Thoracic aorta (tissue), 2 donors: Measurements from ENCODE around the gene LYPD8. TPM values are rescaled to one million over a fixed set of nuclear protein-coding genes. Genes with fewer than 3 reads are reported as not detected.

Source experiments
- ATAC-seq: fragments of 150-250 bp; one replicate; pipeline ENCODE4 v1.8.0; 2017; ENCODE audit warnings: low read depth; ENCODE audit not compliant: insufficient number of reproducible peaks, low FRiP score
- DNase-seq: peaks from one replicate; pipeline ENCODE4 v3.0.0-alpha.2; 2020; ENCODE audit warnings: low spot score
- H3K27ac ChIP-seq, 2 donors: fragments of 200-600 bp; sonication (generic); 1 replicate in 1 of 2; 2 replicates in 1 of 2; pipeline ENCODE4 v1.5.1; 2016; ENCODE audit warnings: mild to moderate bottlenecking in 2 of 2, moderate library complexity in 2 of 2
- H3K27me3 ChIP-seq: fragments of 200-600 bp; sonication (generic); replicated peaks from 2 replicates; pipeline ENCODE4 v1.6.0; 2016; ENCODE audit warnings: mild to moderate bottlenecking; ENCODE audit not compliant: insufficient read depth
- H3K36me3 ChIP-seq: fragments of 200-600 bp; sonication (generic); one replicate; pipeline ENCODE4 v1.5.1; 2016
- H3K4me1 ChIP-seq, 2 donors: fragments of 200-600 bp; sonication (generic); 1 replicate in 1 of 2; 2 replicates in 1 of 2; pipeline versions ENCODE4 v1.5.1 to v1.6.0; 2016; ENCODE audit warnings: low read depth in 2 of 2, mild to moderate bottlenecking in 1 of 2; ENCODE audit not compliant: control insufficient read depth in 1 of 2
- H3K4me3 ChIP-seq: fragments of 200-600 bp; sonication (generic); 2 replicates; pipeline ENCODE4 v1.5.1; 2016; ENCODE audit warnings: mild to moderate bottlenecking
- H3K9me3 ChIP-seq: fragments of 200-600 bp; sonication (generic); 2 replicates; pipeline ENCODE4 v1.5.1; 2016
- CTCF ChIP-seq: fragments of 200-600 bp; sonication (generic); IDR thresholded peaks from one replicate; pipeline ENCODE4 v1.5.1; 2019; ENCODE audit warnings: antibody characterized with exemption
- total RNA-seq, 2 donors: library from RNA; depleted of rRNA; stranded (reverse); fragments of >200 nt; gene quantifications; one replicate each; pipeline versions ENCODE4 v1.1.0 to v1.2.3, GENCODE V29; 2016

The LYPD8 gene
- total RNA-seq, 2 donors from 2014 or later: not detected

GRCh38 chr1:248696261-248696660 is 59.3 kb downstream of the LYPD8 start:
- DNase-seq (no peak), ATAC-seq (no peak)
- Histone ChIP-seq H3K27ac (no peak overlapping the region), H3K4me3 (no peak overlapping the region), H3K4me1 (no peaks in the 10 kb centered on the region), H3K9me3 (no peaks in the 10 kb centered on the region), H3K36me3 (no peaks in the 10 kb centered on the region), H3K27me3 (no peaks in the 10 kb centered on the region)
- no peak for TF ChIP-seq CTCF

- Histone ChIP-seq H3K4me1 (no peaks in the 10 kb centered on the region), H3K9me3 (no peaks in the 10 kb centered on the region), H3K27ac (no peak overlapping the region), H3K27me3 (no peaks in the 10 kb centered on the region), H3K4me3 (no peak overlapping the region), H3K36me3 (no peaks in the 10 kb centered on the region)
- no peak for DNase-seq
- TF ChIP-seq CTCF: no peak
- no peak for ATAC-seq
Observed at GRCh38 chr1:248695451-248696132, 60.0 kb downstream of the LYPD8 start.

DNA sequence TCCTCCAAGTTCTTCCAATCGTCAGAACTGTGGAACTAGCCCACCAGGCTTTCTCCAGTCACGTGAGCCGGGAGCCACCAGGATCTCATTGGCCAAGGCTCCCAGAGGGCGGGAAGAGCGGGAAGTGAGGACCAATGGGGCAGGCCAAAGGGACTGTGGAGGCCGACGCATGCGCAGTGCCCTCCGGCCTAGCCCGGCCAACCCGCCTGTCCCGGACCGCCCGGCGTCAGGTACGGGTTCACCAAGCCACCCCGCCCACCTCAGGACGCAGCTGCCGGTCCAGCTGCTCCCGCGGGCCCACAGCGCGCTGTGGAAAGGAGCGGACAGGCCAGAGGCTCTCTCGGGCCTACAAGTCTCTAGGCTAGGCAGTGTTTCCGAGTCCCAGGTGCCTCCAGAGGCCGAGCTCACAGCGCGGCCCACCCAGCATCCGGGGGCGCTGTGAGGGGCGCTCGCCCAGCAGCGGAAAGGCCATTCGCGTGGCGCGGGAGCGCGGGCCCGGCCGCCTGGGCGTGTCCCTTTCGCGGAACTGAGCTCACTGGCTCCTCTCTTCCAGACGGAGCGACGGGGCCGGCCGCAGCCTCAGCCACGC is 63.9 kb downstream of the LYPD8 start:
- DNase-seq: no peak
- no peaks in the 10 kb centered on the region for H3K4me1 ChIP-seq
- H3K27me3 ChIP-seq: no peaks in the 10 kb centered on the region
- H3K27ac ChIP-seq: no peak overlapping the region
- no peak overlapping the region for H3K4me3 ChIP-seq
- ATAC-seq: no peak
- H3K36me3 ChIP-seq: no peaks in the 10 kb centered on the region
- TF ChIP-seq CTCF: no peak
- H3K9me3 ChIP-seq: no peaks in the 10 kb centered on the region

Other genes with a start within 250 kb of the LYPD8 start
- not detected for gene OR2G6, start 247.7 kb downstream of the LYPD8 start, total RNA-seq
- gene OR2T29, start 193.0 kb downstream of the LYPD8 start, total RNA-seq: not detected
- gene OR2T34, start 181.0 kb downstream of the LYPD8 start, total RNA-seq: not detected
- gene OR2T10, start 158.1 kb downstream of the LYPD8 start, total RNA-seq: not detected
- not detected for gene OR2T11, start 120.7 kb downstream of the LYPD8 start, total RNA-seq
- gene OR2T35, start 110.5 kb downstream of the LYPD8 start, total RNA-seq: not detected
- gene OR2T27, start 100.2 kb downstream of the LYPD8 start, total RNA-seq: not detected
- gene OR14I1, start 53.0 kb downstream of the LYPD8 start, total RNA-seq: not detected
- gene SH3BP5L, start 70.2 kb upstream of the LYPD8 start, total RNA-seq: 10 to 100 TPM; 22.6 to 27.4 TPM
- 10 to 100 TPM; 33.8 to 34.2 TPM for gene ZNF672, start 82.5 kb upstream of the LYPD8 start, total RNA-seq
- 10 to 100 TPM; 21.1 to 35.3 TPM for gene ZNF692, start 103.3 kb upstream of the LYPD8 start, total RNA-seq
- gene PGBD2, start 150.5 kb upstream of the LYPD8 start, total RNA-seq: 1 to 10 TPM; 6.5 to 7.1 TPM